Keratinocyte (primary cell): ENCODE measurements around the gene S100PBP. TPM values are rescaled to one million over a fixed set of nuclear protein-coding genes. Genes with fewer than 3 reads are reported as not detected.

ENCODE experiments used
- DNase-seq: peaks from one replicate; pipeline ENCODE4 v3.0.0-alpha.2; 2011; ENCODE audit warnings: low read depth, missing footprints, low spot score
- FAIRE-seq: peaks from 2 replicates; lab custom pipeline; 2011; peaks lifted over from hg19 to GRCh38; lab: Jason Lieb, UNC
- H2AFZ ChIP-seq: 2 replicates; pipeline ENCODE4 v1.6.0; 2012; ENCODE audit warnings: low read length, control low read depth, inconsistent platforms; ENCODE audit not compliant: control insufficient read depth
- H3K27ac ChIP-seq: 2 replicates; pipeline ENCODE4 v1.5.1; 2011; ENCODE audit warnings: low read length; ENCODE audit not compliant: control insufficient read depth, insufficient read depth
- H3K27me3 ChIP-seq: 3 replicates; pipeline ENCODE4 v1.6.0; 2011; ENCODE audit warnings: low read length; ENCODE audit not compliant: control insufficient read depth, insufficient read depth; ENCODE audit errors: extremely low read depth
- H3K36me3 ChIP-seq, 2 experiments: 2 replicates in 1 of 2; 3 replicates in 1 of 2; pipeline ENCODE4 v1.5.1; 2011; ENCODE audit warnings: low read length in 2 of 2, mild to moderate bottlenecking in 1 of 2; ENCODE audit not compliant: control insufficient read depth in 2 of 2, insufficient read depth in 2 of 2; ENCODE audit errors: extremely low read depth in 1 of 2
- H3K4me1 ChIP-seq: 3 replicates; pipeline ENCODE4 v1.5.1; 2011; ENCODE audit warnings: low read length; ENCODE audit not compliant: control insufficient read depth, insufficient read depth; ENCODE audit errors: extremely low read depth
- H3K4me2 ChIP-seq: 3 replicates; pipeline ENCODE4 v1.6.0; 2011; ENCODE audit warnings: low read depth, low read length; ENCODE audit not compliant: control insufficient read depth, insufficient read depth; ENCODE audit errors: extremely low read depth
- H3K4me3 ChIP-seq, 3 experiments: fragments of 200-600 bp in 1 of 3; sonication (generic) in 1 of 3; 2 replicates in 2 of 3; 3 replicates in 1 of 3; pipeline ENCODE4 v1.5.1; 2011 to 2016; ENCODE audit warnings: low read length in 3 of 3, mild to moderate bottlenecking in 3 of 3, control low read depth in 2 of 3, inconsistent platforms in 1 of 3, low read depth in 1 of 3, mixed read lengths in 1 of 3, mixed run types in 1 of 3, moderate library complexity in 1 of 3; ENCODE audit not compliant: control insufficient read depth in 2 of 3, insufficient read depth in 2 of 3; ENCODE audit errors: extremely low read depth in 1 of 3
- H3K79me2 ChIP-seq: 2 replicates; pipeline ENCODE4 v1.6.0; 2012; ENCODE audit warnings: low read length; ENCODE audit not compliant: control insufficient read depth, insufficient read depth
- H3K9ac ChIP-seq: 3 replicates; pipeline ENCODE4 v1.6.0; 2011; ENCODE audit warnings: low read length; ENCODE audit not compliant: control insufficient read depth, insufficient read depth; ENCODE audit errors: extremely low read depth
- H3K9me1 ChIP-seq: 3 replicates; pipeline ENCODE4 v1.6.0; 2011; ENCODE audit warnings: low read length; ENCODE audit not compliant: control insufficient read depth, insufficient read depth; ENCODE audit errors: extremely low read depth
- H3K9me3 ChIP-seq: 2 replicates; pipeline ENCODE4 v1.5.1; 2012; ENCODE audit warnings: low read depth, low read length; ENCODE audit not compliant: control insufficient read depth
- H4K20me1 ChIP-seq: 3 replicates; pipeline ENCODE4 v1.6.0; 2011; ENCODE audit warnings: low read length; ENCODE audit not compliant: control insufficient read depth, insufficient read depth; ENCODE audit errors: extremely low read depth
- CTCF ChIP-seq, 3 experiments: IDR thresholded peaks in 1 of 3; conservative IDR thresholded peaks in 1 of 3; optimal IDR thresholded peaks in 1 of 3; 2 replicates in 2 of 3; 3 replicates in 1 of 3; pipeline versions ENCODE3 to v1.5.1; 2011; ENCODE audit warnings: low read length in 3 of 3, mild to moderate bottlenecking in 3 of 3, moderate library complexity in 2 of 3, control low read depth in 1 of 3, inconsistent platforms in 1 of 3; ENCODE audit not compliant: insufficient read depth in 2 of 3; ENCODE audit errors: extremely low read depth in 1 of 3
- EZH2 ChIP-seq: IDR thresholded peaks from one replicate; pipeline ENCODE4 v1.6.1; 2012; ENCODE audit warnings: inconsistent platforms, mild to moderate bottlenecking, low read length, moderate library complexity
- dilution Hi-C: fragments of 300-500 bp; cut with MboI; formaldehyde crosslinking; loops from one replicate; pipeline ENCODE4 v1.7.0; 2020; ENCODE audit warnings: low sequenced_read_pairs; ENCODE audit not compliant: extremely low pct_ligation_motif_present
- polyA plus RNA-seq, 5 experiments: library from polyadenylated mRNA; depleted of rRNA in 3 of 5; stranded (reverse) in 3 of 5; stranded (forward) in 1 of 5; unstranded in 1 of 5; fragments of >200 nt; gene quantifications; 1 replicate in 1 of 5; 2 replicates in 3 of 5; 3 replicates in 1 of 5; pipeline versions ENCODE4 v1.2.1 to v1.2.3, GENCODE V29; 2011 to 2012; ENCODE audit warnings: missing spikeins in 2 of 5, low read depth in 1 of 5, low replicate concordance in 1 of 5

The S100PBP gene
- polyA plus RNA-seq, 1 donor (not counting 4 experiments of a cell fraction or from before 2014, with no cell fraction given): 29.0 TPM

- H3K79me2 ChIP-seq: peaks cover 29% of the 10 kb centered on the region
- H3K4me3 ChIP-seq: no peak overlapping the region
- no peak overlapping the region for H2AFZ ChIP-seq
- peaks cover 3% of the 10 kb centered on the region for H3K4me1 ChIP-seq
- H4K20me1 ChIP-seq: peaks cover 18% of the 10 kb centered on the region
- H3K9ac ChIP-seq: no peak overlapping the region
- H3K9me3 ChIP-seq: no peaks in the 10 kb centered on the region
- no peak for DNase-seq
- peaks cover 20 to 52% of the 10 kb centered on the region in 2 experiments for H3K36me3 ChIP-seq
- dilution Hi-C loops: no loop called here
- no peaks in the 10 kb centered on the region for H3K27me3 ChIP-seq
- H3K4me2 ChIP-seq: no peak overlapping the region
- no peak for FAIRE-seq
- TF ChIP-seq EZH2 (no peak), CTCF (optimal IDR thresholded peaks at IDR 0.05 in 1 of 3, IDR thresholded peaks at IDR 0.05 in 1 of 3, conservative IDR thresholded peaks at IDR 0.05 in 1 of 3; ENCODE audit: extremely low read depth in 1 of 3, insufficient read depth in 2 of 3, low read length in 3 of 3) (no peak)
- H3K9me1 ChIP-seq: peaks cover 2% of the 10 kb centered on the region
- H3K27ac ChIP-seq: no peak overlapping the region
Observed at GRCh38 chr1:32806290-32806689, 11.2 kb upstream of the S100PBP start.

GRCh38 chr1:32806910-32807523 lies 10.4 kb upstream of the S100PBP start:
- H3K79me2 ChIP-seq: peaks cover 36% of the 10 kb centered on the region

More at GRCh38 chr1:32806910-32807523, 10.4 kb upstream of the S100PBP start:
- no peak overlapping the region for H2AFZ ChIP-seq
- TF ChIP-seq EZH2 (no peak), CTCF (optimal IDR thresholded peaks at IDR 0.05 in 1 of 3, IDR thresholded peaks at IDR 0.05 in 1 of 3, conservative IDR thresholded peaks at IDR 0.05 in 1 of 3; ENCODE audit: extremely low read depth in 1 of 3, insufficient read depth in 2 of 3, low read length in 3 of 3) (no peak)
- no peak overlapping the region for H3K4me3 ChIP-seq
- dilution Hi-C loops: no loop called here
- no peaks in the 10 kb centered on the region for H3K4me1 ChIP-seq
- H3K4me2 ChIP-seq: no peak overlapping the region
- H3K36me3 ChIP-seq: peaks cover 22 to 52% of the 10 kb centered on the region in 2 experiments
- H4K20me1 ChIP-seq: peaks cover 15% of the 10 kb centered on the region
- no peak overlapping the region for H3K9ac ChIP-seq
- no peaks in the 10 kb centered on the region for H3K27me3 ChIP-seq
- FAIRE-seq (no peak), DNase-seq (no peak)
- peaks cover 2% of the 10 kb centered on the region for H3K9me1 ChIP-seq
- no peaks in the 10 kb centered on the region for H3K9me3 ChIP-seq
- H3K27ac ChIP-seq: no peak overlapping the region
